Globus pallidus (tissue), 1 donor: Measurements from ENCODE around the gene TTYH1.
A peak's percentile ranks its signal among the peaks of the same experiment; 100 is the strongest.
"Not testable (repeated sequence)": the region's sequence is repeated elsewhere in the genome, so short reads cannot be mapped to it uniquely, and the experiment has no call there.

Experiments used
- DNase-seq: peaks from one replicate; pipeline ENCODE4 v3.0.0-alpha.2; 2015; ENCODE audit warnings: low spot score

Gene TTYH1

GRCh38 chr19:54415208-54415900, at the start of gene TTYH1:
Gene TTYH1 (plus strand): TSS chr19:54415464. CDS start chr19:54415553, 89 bp downstream.
- DNase-seq, result peak; percentile 62

GRCh38 chr19:54365798-54366197, 49.5 kb upstream of the TTYH1 start:
- DNase-seq, result not testable (repeated sequence)

GRCh38 chr19:54366811-54367210, 48.5 kb upstream of the TTYH1 start:
- DNase-seq, result no peak

GRCh38 chr19:54369082-54369687, 46.1 kb upstream of the TTYH1 start:
- no peak for DNase-seq

GRCh38 chr19:54369688-54370433, 45.4 kb upstream of the TTYH1 start:
- not testable (repeated sequence) for DNase-seq

GRCh38 chr19:54370434-54370796, 44.8 kb upstream of the TTYH1 start:
- DNase-seq, result not testable (repeated sequence)

GRCh38 chr19:54371453-54371852, 43.8 kb upstream of the TTYH1 start:
- DNase-seq, result not testable (repeated sequence)

- DNase-seq, result no peak
These were observed 41.3 kb upstream of the TTYH1 start for GRCh38 chr19:54373781-54374631.

GRCh38 chr19:54375181-54375938, 39.9 kb upstream of the TTYH1 start:
- not testable (repeated sequence) for DNase-seq

GRCh38 chr19:54376610-54377285, 38.5 kb upstream of the TTYH1 start:
- no peak for DNase-seq

- DNase-seq, result no peak
These were observed 36.0 kb upstream of the TTYH1 start for GRCh38 chr19:54379187-54379678.

- DNase-seq, result no peak
These were observed 34.4 kb upstream of the TTYH1 start for GRCh38 chr19:54380897-54381296.

- not testable (repeated sequence) for DNase-seq
These were observed 33.2 kb upstream of the TTYH1 start for GRCh38 chr19:54382041-54382440.

- DNase-seq, result no peak
These were observed 31.9 kb upstream of the TTYH1 start for GRCh38 chr19:54383330-54383729.

- DNase-seq, result no peak
These were observed 27.1 kb upstream of the TTYH1 start for GRCh38 chr19:54387991-54388801.

- DNase-seq, result no peak
These were observed 26.5 kb upstream of the TTYH1 start for GRCh38 chr19:54388802-54389139.

GRCh38 chr19:54389553-54389952, 25.7 kb upstream of the TTYH1 start:
- DNase-seq, result no peak

- peak; percentile 49 for DNase-seq
These were observed 24.2 kb upstream of the TTYH1 start for GRCh38 chr19:54390942-54391577.

- DNase-seq, result no peak
These were observed 23.6 kb upstream of the TTYH1 start for GRCh38 chr19:54391589-54392061.
